ENCODE data around the gene PLEKHN1. TPM values are rescaled to one million over a fixed set of nuclear protein-coding genes. Genes with fewer than 3 reads are reported as not detected.

The PLEKHN1 gene
- total RNA-seq, 1 donor from 2014 or later, result 6.4 TPM

GRCh38 chr1:960363-961131, 5.7 kb upstream of the PLEKHN1 start, which contains the start of gene KLHL17:
TSS of gene KLHL17 (plus strand) at chr1:960584. CDS start at chr1:960694, 110 bp downstream.
- peak; percentile 85 for DNase-seq (ENCODE audit: extremely low spot score, unreplicated experiment)

GRCh38 chr1:961132-961669, 5.1 kb upstream of the PLEKHN1 start:
- Mint-ChIP-seq H3K4me3 (no peak overlapping the region), H3K27me3 (no peaks in the 10 kb centered on the region), H3K9me3 (no peaks in the 10 kb centered on the region), H3K4me1 (ENCODE audit: unreplicated experiment) (peaks cover 12% of the 10 kb centered on the region), H3K27ac (no peak overlapping the region), H3K36me3 (peaks cover 4% of the 10 kb centered on the region)
- DNase-seq (ENCODE audit: extremely low spot score, unreplicated experiment), result no peak
- no peak for TF ChIP-seq CTCF (conservative IDR thresholded peaks at IDR 0.05)

More at GRCh38 chr1:960363-961131, 5.7 kb upstream of the PLEKHN1 start, which contains the start of gene KLHL17:
- Mint-ChIP-seq H3K27me3 (no peaks in the 10 kb centered on the region), H3K4me3 (peak within 1 kb of the TSS; percentile 95), H3K27ac (no peak within 1 kb of the TSS), H3K36me3 (peaks cover 4% of the 10 kb centered on the region), H3K9me3 (no peaks in the 10 kb centered on the region), H3K4me1 (ENCODE audit: unreplicated experiment) (peaks cover 12% of the 10 kb centered on the region)
- TF ChIP-seq CTCF (conservative IDR thresholded peaks at IDR 0.05), result no peak

GRCh38 chr1:962381-963300, 3.6 kb upstream of the PLEKHN1 start:
- no peaks in the 10 kb centered on the region for H3K9me3 Mint-ChIP-seq
- H3K36me3 Mint-ChIP-seq, result peaks cover 2% of the 10 kb centered on the region
- H3K27ac Mint-ChIP-seq, result no peak overlapping the region
- peak overlapping the region; percentile 78 for H3K4me3 Mint-ChIP-seq
- DNase-seq (ENCODE audit: extremely low spot score, unreplicated experiment), result no peak
- TF ChIP-seq CTCF (conservative IDR thresholded peaks at IDR 0.05), result no peak
- H3K4me1 Mint-ChIP-seq (ENCODE audit: unreplicated experiment), result peaks cover 8% of the 10 kb centered on the region
- H3K27me3 Mint-ChIP-seq, result peaks cover 7% of the 10 kb centered on the region

GRCh38 chr1:963301-963651, 3.0 kb upstream of the PLEKHN1 start:
- no peaks in the 10 kb centered on the region for H3K9me3 Mint-ChIP-seq
- TF ChIP-seq CTCF (conservative IDR thresholded peaks at IDR 0.05), result no peak
- peaks cover 4% of the 10 kb centered on the region for H3K4me1 Mint-ChIP-seq (ENCODE audit: unreplicated experiment)
- no peak overlapping the region for H3K27ac Mint-ChIP-seq
- DNase-seq (ENCODE audit: extremely low spot score, unreplicated experiment), result no peak
- H3K4me3 Mint-ChIP-seq, result no peak overlapping the region
- H3K36me3 Mint-ChIP-seq, result no peaks in the 10 kb centered on the region
- peaks cover 10% of the 10 kb centered on the region for H3K27me3 Mint-ChIP-seq

- H3K9me3 Mint-ChIP-seq, result no peaks in the 10 kb centered on the region
- DNase-seq (ENCODE audit: extremely low spot score, unreplicated experiment), result no peak
- peaks cover 17% of the 10 kb centered on the region for H3K27me3 Mint-ChIP-seq
- no peaks in the 10 kb centered on the region for H3K4me1 Mint-ChIP-seq (ENCODE audit: unreplicated experiment)
- no peak for TF ChIP-seq CTCF (conservative IDR thresholded peaks at IDR 0.05)
- no peaks in the 10 kb centered on the region for H3K36me3 Mint-ChIP-seq
- H3K27ac Mint-ChIP-seq, result no peak overlapping the region
- no peak overlapping the region for H3K4me3 Mint-ChIP-seq
Measured at GRCh38 chr1:963746-964525, 2.3 kb upstream of the PLEKHN1 start.
